ENCODE data around the gene VEZF1. TPM values are rescaled to one million over a fixed set of nuclear protein-coding genes. Genes with fewer than 3 reads are reported as not detected.

The VEZF1 gene
- total RNA-seq, 1 experiment from 2014 or later, result 77.7 TPM

- intact Hi-C loops (cut with micrococcal nuclease; ENCODE audit: unreplicated experiment), result no loop called here
- H3K36me3 ChIP-seq (ENCODE audit: insufficient read depth, low read length, poor library complexity, severe bottlenecking), result no peaks in the 10 kb centered on the region
- CTCF ChIA-PET, result interaction anchor here (0.6 to 2.9 kb wide), 2 partner anchors 10 to 114 kb away, joined by 3 to 14 read pairs; no protein-coding TSS in a partner anchor
- peak overlapping the region; percentile 2 for H3K27ac ChIP-seq (ENCODE audit: low read depth, low read length, poor library complexity, severe bottlenecking)
- no peak for DNase-seq (ENCODE audit: low spot score)
- BruUV-seq (replicated peaks), result no TSS peak
- POLR2A ChIA-PET (ENCODE audit: low non-redundant PET), result no interaction called here
- TF ChIP-seq, protein P1, sequence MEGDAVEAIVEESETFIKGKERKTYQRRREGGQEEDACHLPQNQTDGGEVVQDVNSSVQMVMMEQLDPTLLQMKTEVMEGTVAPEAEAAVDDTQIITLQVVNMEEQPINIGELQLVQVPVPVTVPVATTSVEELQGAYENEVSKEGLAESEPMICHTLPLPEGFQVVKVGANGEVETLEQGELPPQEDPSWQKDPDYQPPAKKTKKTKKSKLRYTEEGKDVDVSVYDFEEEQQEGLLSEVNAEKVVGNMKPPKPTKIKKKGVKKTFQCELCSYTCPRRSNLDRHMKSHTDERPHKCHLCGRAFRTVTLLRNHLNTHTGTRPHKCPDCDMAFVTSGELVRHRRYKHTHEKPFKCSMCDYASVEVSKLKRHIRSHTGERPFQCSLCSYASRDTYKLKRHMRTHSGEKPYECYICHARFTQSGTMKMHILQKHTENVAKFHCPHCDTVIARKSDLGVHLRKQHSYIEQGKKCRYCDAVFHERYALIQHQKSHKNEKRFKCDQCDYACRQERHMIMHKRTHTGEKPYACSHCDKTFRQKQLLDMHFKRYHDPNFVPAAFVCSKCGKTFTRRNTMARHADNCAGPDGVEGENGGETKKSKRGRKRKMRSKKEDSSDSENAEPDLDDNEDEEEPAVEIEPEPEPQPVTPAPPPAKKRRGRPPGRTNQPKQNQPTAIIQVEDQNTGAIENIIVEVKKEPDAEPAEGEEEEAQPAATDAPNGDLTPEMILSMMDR (conservative IDR thresholded peaks at IDR 0.05; ENCODE audit: low read depth, low read length), result no peak
- no peak for TF ChIP-seq EZH2 (IDR thresholded peaks at IDR 0.05; ENCODE audit: borderline replicate concordance, low read depth, low read length, poor library complexity, severe bottlenecking)
- H3K4me3 ChIP-seq (ENCODE audit: low read depth, low read length, poor library complexity, severe bottlenecking), result no peak overlapping the region
- H3K27me3 ChIP-seq (replicated peaks; ENCODE audit: insufficient read depth, low read depth, low read length, poor library complexity), result no peaks in the 10 kb centered on the region
- H3K9me3 ChIP-seq (ENCODE audit: low read depth, low read length, poor library complexity, severe bottlenecking), result no peaks in the 10 kb centered on the region
- H3K4me1 ChIP-seq (ENCODE audit: insufficient read depth, low read length, poor library complexity, severe bottlenecking), result peaks cover 32% of the 10 kb centered on the region
Observed at GRCh38 chr17:57990037-57990436, 2.0 kb upstream of the VEZF1 start.

DNA sequence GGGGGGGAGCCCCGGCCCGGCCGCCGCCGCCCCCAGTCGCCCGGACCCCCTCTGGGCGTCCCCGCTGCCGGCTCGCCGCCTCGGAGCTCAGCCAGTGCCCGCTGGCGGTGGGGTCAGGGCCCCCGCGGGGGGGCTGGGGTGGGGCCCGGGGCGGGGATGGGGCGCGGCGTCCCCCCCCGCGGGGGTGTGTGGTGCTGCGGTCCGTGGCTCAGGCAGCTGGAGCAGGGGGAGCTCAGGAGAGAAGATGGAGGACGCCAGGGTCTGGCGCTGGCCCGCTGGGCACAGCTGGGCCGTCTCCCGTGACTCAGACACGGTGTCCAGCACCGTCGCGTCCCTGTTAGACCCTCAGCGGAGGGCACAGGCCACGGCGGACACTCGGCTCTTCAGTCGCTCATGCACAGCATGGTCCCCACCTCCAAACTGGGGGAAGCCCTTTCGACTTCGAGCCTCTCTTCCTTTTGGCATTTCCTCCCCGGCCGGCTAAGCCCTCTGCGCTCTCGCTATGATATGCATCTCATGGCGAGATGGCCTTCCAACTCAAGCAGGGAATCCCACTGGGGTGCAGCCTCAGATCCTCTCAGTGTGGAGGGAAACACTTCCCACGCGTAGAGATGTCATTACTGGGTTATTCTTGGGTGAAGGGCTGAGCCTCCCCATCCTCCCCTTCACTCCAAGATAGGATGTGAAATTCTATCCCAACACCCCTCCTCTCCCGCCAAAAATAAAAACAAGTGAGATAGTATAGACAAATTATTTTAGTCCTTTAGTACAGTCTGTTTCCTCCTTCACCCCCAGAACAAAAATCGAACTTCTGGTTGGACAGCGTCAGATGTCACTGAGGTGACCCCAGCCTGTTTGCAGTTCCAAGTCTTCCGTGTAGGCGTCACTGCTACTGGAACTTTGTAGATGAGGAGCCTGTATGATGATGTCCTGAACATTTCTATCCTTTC lies 522 bp upstream of the VEZF1 start:
- H3K36me3 ChIP-seq (ENCODE audit: insufficient read depth, low read length, poor library complexity, severe bottlenecking), result no peaks in the 10 kb centered on the region
- H3K27me3 ChIP-seq (replicated peaks; ENCODE audit: insufficient read depth, low read depth, low read length, poor library complexity), result no peaks in the 10 kb centered on the region
- H3K27ac ChIP-seq (ENCODE audit: low read depth, low read length, poor library complexity, severe bottlenecking), result peak overlapping the region; percentile 93
- H3K4me1 ChIP-seq (ENCODE audit: insufficient read depth, low read length, poor library complexity, severe bottlenecking), result peaks cover 47% of the 10 kb centered on the region
- no peak for TF ChIP-seq EZH2 (IDR thresholded peaks at IDR 0.05; ENCODE audit: borderline replicate concordance, low read depth, low read length, poor library complexity, severe bottlenecking)
- TF ChIP-seq, protein P1 (conservative IDR thresholded peaks at IDR 0.05; ENCODE audit: low read depth, low read length), result no peak
- peak overlapping the region; percentile 87 for H3K4me3 ChIP-seq (ENCODE audit: low read depth, low read length, poor library complexity, severe bottlenecking)
- no TSS peak for BruUV-seq (replicated peaks)
- CTCF ChIA-PET, result interaction anchor here (1.3 to 2.9 kb wide), 2 partner anchors 11 to 155 kb away, joined by 3 to 14 read pairs; no protein-coding TSS in a partner anchor
- no peaks in the 10 kb centered on the region for H3K9me3 ChIP-seq (ENCODE audit: low read depth, low read length, poor library complexity, severe bottlenecking)
- POLR2A ChIA-PET (ENCODE audit: low non-redundant PET), result interaction anchor here (0.5 to 0.6 kb wide), 2 partner anchors 46 to 113 kb away, joined by 6 to 7 read pairs; no protein-coding TSS in a partner anchor
- DNase-seq (ENCODE audit: low spot score), result peak; percentile 77
- intact Hi-C loops (cut with micrococcal nuclease; ENCODE audit: unreplicated experiment), result loop anchor here (1.0 to 5.0 kb wide), 2 partner anchors 36 to 128 kb away; no protein-coding TSS in a partner anchor

- Histone ChIP-seq H3K9me3 (ENCODE audit: low read depth, low read length, poor library complexity, severe bottlenecking) (no peaks in the 10 kb centered on the region), H3K36me3 (ENCODE audit: insufficient read depth, low read length, poor library complexity, severe bottlenecking) (peaks cover 10% of the 10 kb centered on the region), H3K27ac (ENCODE audit: low read depth, low read length, poor library complexity, severe bottlenecking) (peak overlapping the region; percentile 93), H3K4me3 (ENCODE audit: low read depth, low read length, poor library complexity, severe bottlenecking) (peak overlapping the region; percentile 87), H3K4me1 (ENCODE audit: insufficient read depth, low read length, poor library complexity, severe bottlenecking) (peaks cover 47% of the 10 kb centered on the region), H3K27me3 (replicated peaks; ENCODE audit: insufficient read depth, low read depth, low read length, poor library complexity) (no peaks in the 10 kb centered on the region)
- no TSS peak for BruUV-seq (replicated peaks)
- TF ChIP-seq EZH2 (IDR thresholded peaks at IDR 0.05; ENCODE audit: borderline replicate concordance, low read depth, low read length, poor library complexity, severe bottlenecking), result no peak
- TF ChIP-seq, protein P1 (conservative IDR thresholded peaks at IDR 0.05; ENCODE audit: low read depth, low read length), result no peak
- intact Hi-C loops (cut with micrococcal nuclease; ENCODE audit: unreplicated experiment), result loop anchor here (5.0 kb wide), 1 partner anchor 35 kb away; no protein-coding TSS in a partner anchor
- POLR2A ChIA-PET (ENCODE audit: low non-redundant PET), result interaction anchor here (0.6 kb wide), 1 partner anchor 60 kb away, joined by 6 read pairs; no protein-coding TSS in a partner anchor
- CTCF ChIA-PET, result interaction anchor here (0.6 to 1.4 kb wide), 5 partner anchors 95 to 744 kb away, joined by 3 to 12 read pairs (median 4); no protein-coding TSS in a partner anchor
- DNase-seq (ENCODE audit: low spot score), result peak; percentile 73
Observed at GRCh38 chr17:57986841-57987580, 1.0 kb downstream of the VEZF1 start.

Measured in A673 (cell line).